Measurements from ENCODE around the gene P2RY14. TPM values are rescaled to one million over a fixed set of nuclear protein-coding genes. Genes with fewer than 3 reads are reported as not detected.

The P2RY14 gene
- polyA plus RNA-seq: 1 to 10 TPM; 2.1 to 9.2 TPM

DNA sequence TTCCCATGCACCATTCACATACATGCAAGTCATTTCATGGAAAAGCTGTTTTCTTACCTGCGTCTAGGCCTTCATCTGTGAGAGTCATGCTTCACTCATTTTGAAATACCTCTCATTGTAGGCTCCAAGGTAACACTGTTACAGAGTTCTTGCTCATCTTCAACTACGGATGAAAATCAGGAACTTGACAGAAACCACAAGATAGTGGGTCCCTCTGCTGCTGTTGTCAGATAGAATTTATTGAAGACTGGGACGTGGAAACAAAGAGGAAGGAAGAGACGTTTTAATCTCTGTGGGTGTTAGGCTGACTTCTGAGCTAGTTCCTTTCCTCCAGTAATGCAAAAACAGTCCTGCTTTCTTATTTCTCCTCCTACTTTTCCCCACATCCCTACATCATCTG, at the start of gene P2RY14:
Gene P2RY14 (minus strand): TSS at position 313 of the 400 bp plus-strand sequence. CDS start 64,226 bp downstream, outside the sequence.
- H3K27ac ChIP-seq (ENCODE audit: low read depth in 2 of 2, low read length in 1 of 2): peak within 1 kb of the TSS in 1 of 2 donors; percentile 47
- 58 to 66% methylated on average over 4 of the region's 4 CpGs for WGBS, 2 donors
- H3K9me3 ChIP-seq (ENCODE audit: control insufficient read depth in 2 of 2, insufficient read depth in 1 of 2, low read depth in 1 of 2, low read length in 1 of 2): no peaks in the 10 kb centered on the region
- H3K27me3 ChIP-seq (ENCODE audit: control insufficient read depth in 1 of 2, insufficient read depth in 2 of 2, low read length in 2 of 2): no peaks in the 10 kb centered on the region
- no peak within 1 kb of the TSS for H3K4me3 ChIP-seq (ENCODE audit: low read depth in 1 of 2, low read length in 2 of 2)
- no peaks in the 10 kb centered on the region for H3K4me1 ChIP-seq (ENCODE audit: control insufficient read depth in 2 of 2, insufficient read depth in 2 of 2, low read length in 1 of 2)
- H3K36me3 ChIP-seq (ENCODE audit: control insufficient read depth in 2 of 2, insufficient read depth in 2 of 2, low read length in 1 of 2): no peaks in the 10 kb centered on the region

DNA sequence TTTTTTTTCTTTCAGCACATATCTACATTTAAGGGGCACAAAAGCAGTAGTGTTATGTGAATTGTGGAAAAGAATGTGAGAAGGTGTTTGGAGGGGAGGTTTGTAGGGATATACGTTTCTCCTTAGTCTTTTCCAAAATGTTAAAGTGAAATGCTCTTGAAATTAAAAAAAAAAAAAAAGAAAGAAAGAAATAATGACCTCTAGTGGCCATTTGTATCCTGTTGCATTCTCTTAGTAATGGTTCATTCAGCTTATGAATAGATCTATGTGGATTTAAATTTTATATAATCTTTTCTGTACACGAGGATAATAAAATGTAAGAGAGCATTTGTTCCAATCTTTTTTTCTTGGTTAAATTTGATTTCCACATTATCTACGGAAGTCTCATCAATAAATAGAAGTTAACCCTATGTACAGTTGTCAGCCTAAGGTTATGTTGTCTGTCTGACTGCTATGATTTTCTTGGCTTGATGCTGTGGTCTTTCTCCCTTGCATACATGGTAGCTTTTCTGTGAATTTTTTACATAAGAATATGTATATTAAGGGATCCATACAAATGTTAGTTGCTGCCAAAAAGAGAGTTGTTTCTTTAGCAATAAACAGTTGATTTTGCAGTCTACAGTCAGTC, 49.3 kb upstream of the P2RY14 start:
- Histone ChIP-seq H3K36me3 (ENCODE audit: control insufficient read depth in 2 of 2, insufficient read depth in 2 of 2, low read length in 1 of 2) (no peaks in the 10 kb centered on the region), H3K27me3 (ENCODE audit: control insufficient read depth in 1 of 2, insufficient read depth in 2 of 2, low read length in 2 of 2) (no peaks in the 10 kb centered on the region), H3K9me3 (ENCODE audit: control insufficient read depth in 2 of 2, insufficient read depth in 1 of 2, low read depth in 1 of 2, low read length in 1 of 2) (no peaks in the 10 kb centered on the region), H3K27ac (ENCODE audit: low read depth in 2 of 2, low read length in 1 of 2) (no peak overlapping the region), H3K4me3 (ENCODE audit: low read depth in 1 of 2, low read length in 2 of 2) (no peak overlapping the region), H3K4me1 (ENCODE audit: control insufficient read depth in 2 of 2, insufficient read depth in 2 of 2, low read length in 1 of 2) (no peaks in the 10 kb centered on the region)
- WGBS, 2 donors: 11 to 13% methylated on average over 3 of the region's 3 CpGs

DNA sequence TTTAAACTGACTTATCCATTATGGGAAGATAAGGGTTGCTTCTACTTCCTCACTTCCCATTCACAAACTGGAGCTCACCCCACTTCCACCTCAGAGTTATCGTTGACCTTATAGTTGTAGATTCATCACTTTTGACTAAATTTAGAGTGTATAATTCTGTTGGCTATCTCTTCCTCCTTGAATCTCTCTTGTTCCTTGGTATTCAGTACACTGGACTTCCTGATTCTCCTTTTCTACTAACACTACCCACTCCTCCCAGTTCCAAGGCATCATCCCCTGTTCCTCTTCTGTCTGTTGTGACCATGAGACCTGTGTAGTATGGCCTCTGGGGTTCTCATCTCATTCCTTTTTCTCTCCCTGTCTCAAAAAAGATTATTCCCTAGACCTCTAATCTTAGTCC, 44.2 kb upstream of the P2RY14 start:
- Histone ChIP-seq H3K27ac (ENCODE audit: low read depth in 2 of 2, low read length in 1 of 2) (no peak overlapping the region), H3K4me3 (ENCODE audit: low read depth in 1 of 2, low read length in 2 of 2) (no peak overlapping the region), H3K4me1 (ENCODE audit: control insufficient read depth in 2 of 2, insufficient read depth in 2 of 2, low read length in 1 of 2) (peaks cover 0 to 2% of the 10 kb centered on the region in 2 donors), H3K9me3 (ENCODE audit: control insufficient read depth in 2 of 2, insufficient read depth in 1 of 2, low read depth in 1 of 2, low read length in 1 of 2) (no peaks in the 10 kb centered on the region), H3K36me3 (ENCODE audit: control insufficient read depth in 2 of 2, insufficient read depth in 2 of 2, low read length in 1 of 2) (no peaks in the 10 kb centered on the region), H3K27me3 (ENCODE audit: control insufficient read depth in 1 of 2, insufficient read depth in 2 of 2, low read length in 2 of 2) (no peaks in the 10 kb centered on the region)
- WGBS, 2 donors: 87 to 100% methylated on average over 1 of the region's 1 CpG

DNA sequence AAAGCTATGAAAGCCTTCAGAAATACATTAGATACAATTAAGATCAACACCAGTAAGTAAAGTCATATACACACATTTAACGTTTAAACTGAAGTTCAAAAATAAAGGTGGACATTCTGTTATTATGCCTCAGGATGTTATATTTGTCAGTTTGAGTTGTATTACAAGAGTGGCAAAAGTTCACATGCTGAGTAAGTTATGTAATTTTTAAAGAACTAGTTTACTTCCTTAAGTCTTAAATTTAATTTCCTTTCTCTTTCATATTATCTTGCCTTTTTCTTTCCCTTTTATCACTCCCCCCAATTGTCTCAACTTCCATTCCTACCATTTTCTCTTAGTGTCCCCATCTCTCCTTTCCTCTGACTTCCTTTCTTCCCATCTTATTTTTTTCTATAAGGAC, 43.2 kb upstream of the P2RY14 start:
- H3K4me3 ChIP-seq (ENCODE audit: low read depth in 1 of 2, low read length in 2 of 2): no peak overlapping the region
- no peaks in the 10 kb centered on the region for H3K27me3 ChIP-seq (ENCODE audit: control insufficient read depth in 1 of 2, insufficient read depth in 2 of 2, low read length in 2 of 2)
- peaks cover 0 to 2% of the 10 kb centered on the region in 2 donors for H3K4me1 ChIP-seq (ENCODE audit: control insufficient read depth in 2 of 2, insufficient read depth in 2 of 2, low read length in 1 of 2)
- H3K27ac ChIP-seq (ENCODE audit: low read depth in 2 of 2, low read length in 1 of 2): no peak overlapping the region
- no peaks in the 10 kb centered on the region for H3K9me3 ChIP-seq (ENCODE audit: control insufficient read depth in 2 of 2, insufficient read depth in 1 of 2, low read depth in 1 of 2, low read length in 1 of 2)
- no peaks in the 10 kb centered on the region for H3K36me3 ChIP-seq (ENCODE audit: control insufficient read depth in 2 of 2, insufficient read depth in 2 of 2, low read length in 1 of 2)
- WGBS, 2 donors: 37 to 50% methylated on average over 1 of the region's 1 CpG

DNA sequence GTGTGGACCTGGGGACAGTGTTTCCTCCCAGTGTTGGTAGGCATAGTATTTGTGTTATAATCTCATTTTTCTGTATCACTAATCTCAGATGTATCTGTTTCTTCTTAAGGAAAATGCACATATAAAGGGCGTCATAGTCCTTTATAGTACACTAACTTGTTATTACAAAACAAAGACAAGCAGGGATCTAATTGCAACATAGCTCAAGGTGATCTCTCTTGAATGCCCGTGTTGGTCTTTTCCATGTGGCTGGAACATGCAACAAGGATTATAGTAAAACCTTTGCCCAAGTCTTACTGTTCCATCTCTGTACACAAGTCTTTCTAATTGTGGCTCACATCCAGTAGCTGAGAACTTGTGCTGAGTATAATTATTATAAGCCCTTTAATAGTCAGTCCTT, 41.8 kb upstream of the P2RY14 start:
- no peaks in the 10 kb centered on the region for H3K27me3 ChIP-seq (ENCODE audit: control insufficient read depth in 1 of 2, insufficient read depth in 2 of 2, low read length in 2 of 2)
- H3K4me3 ChIP-seq (ENCODE audit: low read depth in 1 of 2, low read length in 2 of 2): no peak overlapping the region
- peak overlapping the region; percentile 60 to 72 for H3K27ac ChIP-seq (ENCODE audit: low read depth in 2 of 2, low read length in 1 of 2)
- no peaks in the 10 kb centered on the region for H3K9me3 ChIP-seq (ENCODE audit: control insufficient read depth in 2 of 2, insufficient read depth in 1 of 2, low read depth in 1 of 2, low read length in 1 of 2)
- H3K4me1 ChIP-seq (ENCODE audit: control insufficient read depth in 2 of 2, insufficient read depth in 2 of 2, low read length in 1 of 2): peaks cover 0 to 2% of the 10 kb centered on the region in 2 donors
- H3K36me3 ChIP-seq (ENCODE audit: control insufficient read depth in 2 of 2, insufficient read depth in 2 of 2, low read length in 1 of 2): no peaks in the 10 kb centered on the region
- WGBS, 2 donors: 55 to 61% methylated on average over 2 of the region's 2 CpGs

DNA sequence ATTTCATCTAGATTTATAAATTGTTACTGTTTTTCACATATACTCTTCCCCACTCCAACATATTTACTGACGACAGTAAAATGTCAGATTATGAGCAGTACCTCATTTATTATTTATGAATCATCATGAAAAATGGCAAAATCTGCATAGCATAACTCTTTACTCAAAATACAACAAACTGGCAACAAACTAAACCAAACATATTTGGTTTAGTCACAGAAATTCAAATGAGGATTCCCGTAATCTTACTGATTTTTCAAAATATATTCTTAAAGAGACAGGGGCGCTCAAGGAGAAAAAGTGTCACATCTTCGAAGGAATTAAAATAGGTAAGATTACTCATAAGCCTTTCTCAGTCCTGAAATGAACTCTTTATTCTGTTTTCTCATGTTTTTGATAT, 41.3 kb upstream of the P2RY14 start:
- Histone ChIP-seq H3K27me3 (ENCODE audit: control insufficient read depth in 1 of 2, insufficient read depth in 2 of 2, low read length in 2 of 2) (no peaks in the 10 kb centered on the region), H3K4me1 (ENCODE audit: control insufficient read depth in 2 of 2, insufficient read depth in 2 of 2, low read length in 1 of 2) (peaks cover 0 to 2% of the 10 kb centered on the region in 2 donors), H3K4me3 (ENCODE audit: low read depth in 1 of 2, low read length in 2 of 2) (no peak overlapping the region), H3K9me3 (ENCODE audit: control insufficient read depth in 2 of 2, insufficient read depth in 1 of 2, low read depth in 1 of 2, low read length in 1 of 2) (no peaks in the 10 kb centered on the region), H3K36me3 (ENCODE audit: control insufficient read depth in 2 of 2, insufficient read depth in 2 of 2, low read length in 1 of 2) (no peaks in the 10 kb centered on the region), H3K27ac (ENCODE audit: low read depth in 2 of 2, low read length in 1 of 2) (peak overlapping the region; percentile 60 to 72)
- WGBS, 2 donors: 54 to 59% methylated on average over 4 of the region's 4 CpGs

DNA sequence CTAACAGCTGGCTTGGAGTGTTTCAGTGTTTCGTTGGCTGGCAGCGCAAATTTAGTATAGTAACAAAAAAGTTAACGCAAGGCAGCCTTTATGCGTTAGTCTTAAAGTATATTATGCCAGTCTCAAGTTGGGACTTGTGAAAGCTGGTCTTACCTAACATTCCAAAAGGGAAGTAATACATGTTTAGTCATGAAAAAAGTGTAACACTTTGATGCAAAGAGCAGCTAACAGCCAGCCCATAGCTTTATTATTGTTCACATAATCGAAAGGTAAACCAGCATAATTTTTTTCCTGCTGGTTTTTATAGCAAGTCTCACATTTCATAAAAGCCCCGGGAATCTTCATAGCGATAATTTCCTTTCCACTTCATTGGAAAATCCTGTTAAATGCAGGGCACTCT, 40.6 kb upstream of the P2RY14 start:
- Histone ChIP-seq H3K9me3 (ENCODE audit: control insufficient read depth in 2 of 2, insufficient read depth in 1 of 2, low read depth in 1 of 2, low read length in 1 of 2) (no peaks in the 10 kb centered on the region), H3K36me3 (ENCODE audit: control insufficient read depth in 2 of 2, insufficient read depth in 2 of 2, low read length in 1 of 2) (no peaks in the 10 kb centered on the region), H3K27me3 (ENCODE audit: control insufficient read depth in 1 of 2, insufficient read depth in 2 of 2, low read length in 2 of 2) (no peaks in the 10 kb centered on the region), H3K4me1 (ENCODE audit: control insufficient read depth in 2 of 2, insufficient read depth in 2 of 2, low read length in 1 of 2) (peaks cover 0 to 2% of the 10 kb centered on the region in 2 donors), H3K27ac (ENCODE audit: low read depth in 2 of 2, low read length in 1 of 2) (peak overlapping the region; percentile 65 to 72), H3K4me3 (ENCODE audit: low read depth in 1 of 2, low read length in 2 of 2) (no peak overlapping the region)
- 50 to 62% methylated on average over 7 of the region's 7 CpGs for WGBS, 2 donors

DNA sequence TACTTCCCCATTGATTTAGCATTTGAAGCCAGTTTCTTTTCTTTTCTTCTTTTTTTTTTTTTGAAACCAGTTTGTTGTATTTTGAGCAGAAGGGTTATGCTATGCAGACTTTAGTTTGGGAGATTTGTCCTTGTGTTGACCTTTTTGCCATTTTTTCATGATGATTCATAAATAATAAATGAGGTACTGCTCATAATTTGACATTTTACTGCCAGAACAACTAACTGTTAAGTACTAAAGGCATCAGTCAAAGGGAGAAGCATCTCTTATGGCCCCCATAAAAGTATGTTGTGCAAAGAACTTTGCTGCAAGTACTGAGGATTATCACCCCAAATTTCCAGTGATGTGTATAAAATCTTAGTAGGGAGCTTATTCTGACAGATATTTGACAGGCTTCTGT, 40.0 kb upstream of the P2RY14 start:
- no peaks in the 10 kb centered on the region for H3K9me3 ChIP-seq (ENCODE audit: control insufficient read depth in 2 of 2, insufficient read depth in 1 of 2, low read depth in 1 of 2, low read length in 1 of 2)
- no peak overlapping the region for H3K4me3 ChIP-seq (ENCODE audit: low read depth in 1 of 2, low read length in 2 of 2)
- no peaks in the 10 kb centered on the region for H3K27me3 ChIP-seq (ENCODE audit: control insufficient read depth in 1 of 2, insufficient read depth in 2 of 2, low read length in 2 of 2)
- H3K4me1 ChIP-seq (ENCODE audit: control insufficient read depth in 2 of 2, insufficient read depth in 2 of 2, low read length in 1 of 2): peaks cover 0 to 2% of the 10 kb centered on the region in 2 donors
- H3K27ac ChIP-seq (ENCODE audit: low read depth in 2 of 2, low read length in 1 of 2): peak overlapping the region in 1 of 2 donors; percentile 72
- H3K36me3 ChIP-seq (ENCODE audit: control insufficient read depth in 2 of 2, insufficient read depth in 2 of 2, low read length in 1 of 2): no peaks in the 10 kb centered on the region

DNA sequence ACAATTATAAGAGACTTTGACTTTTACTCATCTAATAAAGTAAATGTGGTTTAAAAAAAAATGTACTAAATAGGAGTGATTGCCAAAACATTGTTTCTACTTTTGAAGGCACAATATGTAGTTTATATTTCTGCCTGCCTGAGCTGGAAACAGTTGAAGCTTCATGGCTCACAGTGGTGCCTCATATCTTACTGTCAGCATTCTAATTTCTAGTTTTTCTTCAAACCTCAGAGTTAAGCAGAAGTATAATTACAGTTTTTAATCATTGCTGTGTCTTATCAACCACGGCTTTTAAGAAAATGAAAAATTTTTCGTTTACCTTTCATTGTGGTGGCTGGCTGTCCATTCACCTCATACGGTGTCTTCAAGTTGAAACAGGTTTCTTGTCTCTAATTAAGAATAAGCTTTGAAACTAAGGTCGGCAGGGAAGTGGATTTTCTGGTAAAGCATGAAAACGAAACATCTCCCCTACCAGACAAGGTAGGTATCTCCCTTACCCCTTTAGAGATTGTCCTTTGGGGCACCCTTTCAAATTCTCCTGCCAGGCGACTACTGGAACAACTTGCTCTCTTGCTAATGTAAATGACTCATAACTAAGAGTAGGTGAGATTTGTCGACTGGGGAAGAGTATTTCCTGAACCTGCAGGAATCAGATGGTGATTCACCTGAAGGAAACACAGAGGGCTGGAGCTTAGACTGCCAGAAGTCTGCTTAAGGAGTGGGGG, 38.1 kb upstream of the P2RY14 start, which contains the start of gene GPR87:
Gene GPR87 (minus strand): TSS at position 554 of the 725 bp plus-strand sequence. CDS start 16,720 bp downstream, outside the sequence.
- Histone ChIP-seq H3K9me3 (ENCODE audit: control insufficient read depth in 2 of 2, insufficient read depth in 1 of 2, low read depth in 1 of 2, low read length in 1 of 2) (no peaks in the 10 kb centered on the region), H3K4me1 (ENCODE audit: control insufficient read depth in 2 of 2, insufficient read depth in 2 of 2, low read length in 1 of 2) (peaks cover 0 to 2% of the 10 kb centered on the region in 2 donors), H3K4me3 (ENCODE audit: low read depth in 1 of 2, low read length in 2 of 2) (peak within 1 kb of the TSS; percentile 28 to 71), H3K36me3 (ENCODE audit: control insufficient read depth in 2 of 2, insufficient read depth in 2 of 2, low read length in 1 of 2) (no peaks in the 10 kb centered on the region), H3K27me3 (ENCODE audit: control insufficient read depth in 1 of 2, insufficient read depth in 2 of 2, low read length in 2 of 2) (no peaks in the 10 kb centered on the region), H3K27ac (ENCODE audit: low read depth in 2 of 2, low read length in 1 of 2) (peak within 1 kb of the TSS; percentile 49 to 92)
- 36 to 48% methylated on average over 7 of the region's 7 CpGs for WGBS, 2 donors

Data from esophagus (tissue), 2 donors.